IPS DF 4.7 (cell line): Measurements from ENCODE around the gene PTRHD1.

ENCODE experiments used
- DNase-seq: peaks from one replicate; pipeline ENCODE4 v3.0.0-alpha.2; 2013; ENCODE audit warnings: low spot score; ENCODE audit errors: extremely low read depth

PTRHD1 gene

GRCh38 chr2:24762518-24762917 lies 30.7 kb downstream of the PTRHD1 start:
- DNase-seq = no peak

GRCh38 chr2:24761866-24762265 lies 31.3 kb downstream of the PTRHD1 start:
- DNase-seq = no peak

- DNase-seq = no peak
Observed at GRCh38 chr2:24756789-24757188, 36.4 kb downstream of the PTRHD1 start.

- no peak for DNase-seq
Observed at GRCh38 chr2:24754985-24755705, 38.0 kb downstream of the PTRHD1 start.

GRCh38 chr2:24749069-24749691 lies 44.0 kb downstream of the PTRHD1 start:
- DNase-seq = no peak

- no peak for DNase-seq
Observed at GRCh38 chr2:24747299-24747698, 45.9 kb downstream of the PTRHD1 start.

GRCh38 chr2:24745825-24746224 lies 47.4 kb downstream of the PTRHD1 start:
- no peak for DNase-seq

- DNase-seq = no peak
Observed at GRCh38 chr2:24744356-24744755, 48.8 kb downstream of the PTRHD1 start.

- no peak for DNase-seq
Observed at GRCh38 chr2:24743924-24744323, 49.3 kb downstream of the PTRHD1 start.

GRCh38 chr2:24742730-24743129 lies 50.5 kb downstream of the PTRHD1 start:
- DNase-seq = no peak

GRCh38 chr2:24740142-24740541 lies 53.0 kb downstream of the PTRHD1 start:
- no peak for DNase-seq
